Measurements from ENCODE around the gene NR6A1. TPM values are rescaled to one million over a fixed set of nuclear protein-coding genes. Genes with fewer than 3 reads are reported as not detected.
"Not testable (repeated sequence)": the region's sequence is repeated elsewhere in the genome, so short reads cannot be mapped to it uniquely, and the experiment has no call there.

Gene NR6A1
- total and polyA plus RNA-seq, 2 of the 8 experiments (the other 6 are each of a cell fraction or from before 2014, with no cell fraction given): 93.2 to 237 TPM

- CTCF ChIA-PET (ENCODE audit: partially characterized antibody): interaction anchor here (1.2 to 4.3 kb wide), 7 partner anchors 9 to 180 kb away, joined by 3 to 20 read pairs (median 5); no protein-coding TSS in a partner anchor
Observed at GRCh38 chr9:124734741-124735083, 36.4 kb downstream of the NR6A1 start.

More at GRCh38 chr9:124734741-124735083, 36.4 kb downstream of the NR6A1 start:
- Histone ChIP-seq H3K27ac (ENCODE audit: low read depth, low read length) (peak overlapping the region; percentile 12; the same call in 1 of the 2 replicates), H3K79me2 (ENCODE audit: control insufficient read depth in 1 of 2, insufficient read depth in 2 of 2, low read length in 2 of 2) (peaks cover 0 to 65% of the 10 kb centered on the region in 2 experiments; a peak in 3 of 4 replicates), H2BK5ac (ENCODE audit: low read depth, low read length) (0 out of 2 replicates have a peak overlapping the region, but pooled peaks have one; percentile 12), H3K4me1 (replicated peaks in 1 of 4; ENCODE audit: control insufficient read depth in 3 of 4, insufficient read depth in 4 of 4, low read length in 3 of 4) (peaks cover 6 to 19% (median 9%) of the 10 kb centered on the region in 4 experiments; a peak in 6 of 7 replicates), H2BK12ac (ENCODE audit: low read depth, low read length) (peak overlapping the region; percentile 10), H3K4me2 (ENCODE audit: insufficient read depth in 1 of 2, low read depth in 2 of 2, low read length in 2 of 2) (peak overlapping the region; percentile 8 to 27; a peak in 2 of 4 replicates)
- not testable (repeated sequence) for H4K8ac ChIP-seq (ENCODE audit: extremely low read depth, insufficient read depth, low read length); H3K23ac ChIP-seq (ENCODE audit: insufficient read length); FAIRE-seq; H3K18ac ChIP-seq (ENCODE audit: extremely low read depth, low read length); H3K56ac ChIP-seq (replicated peaks; ENCODE audit: insufficient read length, low read depth, low read length); H3K4ac ChIP-seq (replicated peaks; ENCODE audit: insufficient read length, low read depth, low read length); H4K20me1 ChIP-seq (replicated peaks in 1 of 2; ENCODE audit: control insufficient read depth in 1 of 2, insufficient read depth in 2 of 2, low read length in 2 of 2); H3K14ac ChIP-seq (ENCODE audit: insufficient read length); H2BK120ac ChIP-seq (replicated peaks; ENCODE audit: low read depth, low read length); H3K23me2 ChIP-seq (ENCODE audit: low read depth, low read length); H4K5ac ChIP-seq (ENCODE audit: insufficient read length, low read depth, low read length); H3K9me3 ChIP-seq (ENCODE audit: insufficient read depth in 2 of 2, low read depth in 1 of 2, low read length in 1 of 2); H3K27me3 ChIP-seq (replicated peaks in 1 of 4; ENCODE audit: control insufficient read depth in 3 of 4, extremely low read depth in 1 of 4, insufficient read depth in 3 of 4, low read length in 3 of 4); H3K9ac ChIP-seq (replicated peaks in 1 of 4; ENCODE audit: extremely low read depth in 1 of 4, low read depth in 3 of 4, low read length in 3 of 4); H2AK5ac ChIP-seq (ENCODE audit: low read depth, low read length); H3K36me3 ChIP-seq (ENCODE audit: control insufficient read depth in 2 of 4, insufficient read depth in 4 of 4, low read length in 3 of 4); H4K91ac ChIP-seq (replicated peaks; ENCODE audit: insufficient read length, low read length); H3K79me1 ChIP-seq (ENCODE audit: low read depth, low read length); H2AFZ ChIP-seq (ENCODE audit: low read length); H2BK20ac ChIP-seq (ENCODE audit: low read length); H3K4me3 ChIP-seq (ENCODE audit: extremely low read depth in 1 of 4, insufficient read depth in 2 of 4, low read depth in 3 of 4, low read length in 4 of 4); H2BK15ac ChIP-seq (ENCODE audit: low read length); DNase-seq (ENCODE audit: low read depth in 1 of 2, low spot score in 2 of 2)
- POLR2A ChIA-PET (ENCODE audit: partially characterized antibody): interaction anchor here (0.6 to 1.7 kb wide), 4 partner anchors 8 to 121 kb away, joined by 4 to 7 read pairs (median 4); no protein-coding TSS in a partner anchor
- WGBS, 2 experiments (ENCODE audit: extremely low coverage in 1 of 2, insufficient coverage in 1 of 2, insufficient read length in 1 of 2, insufficient replicate concordance in 2 of 2, low coverage in 1 of 2, low lambda C conversion rate in 2 of 2, missing lambda C conversion rate in 1 of 2): 87% methylated on average over 7 of the region's 7 CpGs; no CpG with 5 or more reads in 1 of the 2 experiments

Measured in H1 (cell line).